Endothelial cell (in vitro differentiated cells): ENCODE results near the gene AKAP6. TPM values are rescaled to one million over a fixed set of nuclear protein-coding genes. Genes with fewer than 3 reads are reported as not detected.

Experiments
- DNase-seq: peaks from one replicate; pipeline ENCODE4 v3.0.0; 2021; ENCODE audit warnings: low spot score
- H3K27ac Mint-ChIP-seq: one replicate; pipeline ENCODE4 v1.8.0; 2021; ENCODE audit warnings: mixed read lengths, inconsistent platforms; ENCODE audit not compliant: unreplicated experiment
- H3K27me3 Mint-ChIP-seq: one replicate; pipeline ENCODE4 v1.8.0; 2021; ENCODE audit warnings: mild to moderate bottlenecking, moderate library complexity, mixed read lengths, inconsistent platforms; ENCODE audit not compliant: unreplicated experiment
- H3K36me3 Mint-ChIP-seq: one replicate; pipeline ENCODE4 v1.8.0; 2021; ENCODE audit warnings: mild to moderate bottlenecking, low read depth, mixed read lengths, inconsistent platforms; ENCODE audit not compliant: unreplicated experiment
- H3K4me1 Mint-ChIP-seq: one replicate; pipeline ENCODE4 v1.8.0; 2021; ENCODE audit warnings: mild to moderate bottlenecking, mixed read lengths, inconsistent platforms; ENCODE audit not compliant: unreplicated experiment
- H3K4me3 Mint-ChIP-seq: one replicate; pipeline ENCODE4 v1.8.0; 2021; ENCODE audit warnings: mild to moderate bottlenecking, mixed read lengths, inconsistent platforms; ENCODE audit not compliant: unreplicated experiment
- H3K9me3 Mint-ChIP-seq: one replicate; pipeline ENCODE4 v1.8.0; 2021; ENCODE audit warnings: mixed read lengths, inconsistent platforms; ENCODE audit not compliant: unreplicated experiment
- CTCF ChIP-seq: fragments of 200-600 bp; sonication (generic); IDR thresholded peaks from one replicate; pipeline ENCODE4 v1.5.0; 2021; ENCODE audit warnings: antibody characterized with exemption; ENCODE audit not compliant: unreplicated experiment
- total RNA-seq: library from RNA; stranded (reverse); fragmentation: NEBNext Ultra II Directional; extraction: Animal tissue kit (Norgen Biotek cat#: 25700); gene quantifications from one replicate; pipeline ENCODE4 v1.2.1, GENCODE V29; 2021; ENCODE audit not compliant: unreplicated experiment

Gene AKAP6
- total RNA-seq, 1 donor from 2014 or later = 4.4 TPM

GRCh38 chr14:32825058-32825457 lies 496.0 kb downstream of the AKAP6 start:
- no peak overlapping the region for H3K27ac Mint-ChIP-seq
- no peak for DNase-seq
- no peak for TF ChIP-seq CTCF
- H3K9me3 Mint-ChIP-seq = no peaks in the 10 kb centered on the region
- peaks cover 3% of the 10 kb centered on the region for H3K27me3 Mint-ChIP-seq
- no peak overlapping the region for H3K4me3 Mint-ChIP-seq
- no peaks in the 10 kb centered on the region for H3K36me3 Mint-ChIP-seq
- H3K4me1 Mint-ChIP-seq = peaks cover 12% of the 10 kb centered on the region

- DNase-seq = no peak
- H3K9me3 Mint-ChIP-seq = no peaks in the 10 kb centered on the region
- no peaks in the 10 kb centered on the region for H3K36me3 Mint-ChIP-seq
- H3K4me1 Mint-ChIP-seq = peaks cover 12% of the 10 kb centered on the region
- no peak overlapping the region for H3K4me3 Mint-ChIP-seq
- TF ChIP-seq CTCF = no peak
- no peak overlapping the region for H3K27ac Mint-ChIP-seq
- H3K27me3 Mint-ChIP-seq = no peaks in the 10 kb centered on the region
Measured at GRCh38 chr14:32826404-32827082, 497.4 kb downstream of the AKAP6 start.

GRCh38 chr14:32827514-32827913 lies 498.4 kb downstream of the AKAP6 start:
- H3K4me1 Mint-ChIP-seq = peaks cover 12% of the 10 kb centered on the region
- H3K27me3 Mint-ChIP-seq = no peaks in the 10 kb centered on the region
- H3K36me3 Mint-ChIP-seq = no peaks in the 10 kb centered on the region
- H3K4me3 Mint-ChIP-seq = no peak overlapping the region
- no peaks in the 10 kb centered on the region for H3K9me3 Mint-ChIP-seq
- no peak for TF ChIP-seq CTCF
- DNase-seq = no peak
- H3K27ac Mint-ChIP-seq = no peak overlapping the region

- no peaks in the 10 kb centered on the region for H3K36me3 Mint-ChIP-seq
- no peaks in the 10 kb centered on the region for H3K4me1 Mint-ChIP-seq
- DNase-seq = no peak
- no peak for TF ChIP-seq CTCF
- no peaks in the 10 kb centered on the region for H3K27me3 Mint-ChIP-seq
- H3K4me3 Mint-ChIP-seq = no peak overlapping the region
- no peaks in the 10 kb centered on the region for H3K9me3 Mint-ChIP-seq
- H3K27ac Mint-ChIP-seq = no peak overlapping the region
Measured at GRCh38 chr14:32835924-32836323, 506.8 kb downstream of the AKAP6 start.

- H3K27me3 Mint-ChIP-seq = no peaks in the 10 kb centered on the region
- no peak for DNase-seq
- no peak for TF ChIP-seq CTCF
- H3K4me3 Mint-ChIP-seq = no peak overlapping the region
- H3K9me3 Mint-ChIP-seq = no peaks in the 10 kb centered on the region
- H3K4me1 Mint-ChIP-seq = no peaks in the 10 kb centered on the region
- no peak overlapping the region for H3K27ac Mint-ChIP-seq
- H3K36me3 Mint-ChIP-seq = no peaks in the 10 kb centered on the region
Measured at GRCh38 chr14:32841698-32842097, 512.6 kb downstream of the AKAP6 start.
